Activated T-cell treated with anti-CD3 and anti-CD28 coated beads, Interleukin-2, amount 50 U/mL, for 72 hours (primary cell): ENCODE measurements around the gene MAIP1. TPM values are rescaled to one million over a fixed set of nuclear protein-coding genes. Genes with fewer than 3 reads are reported as not detected.

Experiments
- ATAC-seq, 2 donors: fragments of 150-1000 bp; cut with Tn5 transposase; replicated peaks in 1 of 2; 2 replicates each; pipeline ENCODE4 v1.10.0; 2021; ENCODE audit warnings: moderate library complexity in 2 of 2, mild to moderate bottlenecking in 1 of 2
- DNase-seq, 2 donors: peaks; one replicate each; pipeline ENCODE4 v3.0.0; 2021 to 2022; ENCODE audit warnings: mixed read lengths in 1 of 2
- H3K27ac Mint-ChIP-seq: one replicate; pipeline ENCODE4 v1.8.0; 2022; ENCODE audit warnings: mild to moderate bottlenecking, moderate library complexity, mixed read lengths
- H3K27me3 Mint-ChIP-seq: one replicate; pipeline ENCODE4 v1.8.0; 2022; ENCODE audit warnings: low read depth, mixed read lengths
- H3K36me3 Mint-ChIP-seq, 2 donors: one replicate each; pipeline ENCODE4 v1.8.0; 2022; ENCODE audit warnings: mixed read lengths in 2 of 2, mild to moderate bottlenecking in 1 of 2; ENCODE audit not compliant: insufficient read depth in 2 of 2
- H3K4me1 Mint-ChIP-seq: one replicate; pipeline ENCODE4 v1.8.0; 2022; ENCODE audit warnings: low read depth, mixed read lengths
- H3K4me3 Mint-ChIP-seq, 2 donors: one replicate each; pipeline ENCODE4 v1.8.0; 2022; ENCODE audit warnings: mild to moderate bottlenecking in 2 of 2, mixed read lengths in 2 of 2, moderate library complexity in 2 of 2
- H3K9me3 Mint-ChIP-seq, 2 donors: one replicate each; pipeline ENCODE4 v1.8.0; 2022; ENCODE audit warnings: mixed read lengths in 2 of 2
- total RNA-seq, 2 donors: library from RNA; stranded (reverse); gene quantifications; one replicate each; pipeline ENCODE4 v1.2.3, GENCODE V29; 2022

MAIP1 gene
- total RNA-seq, 2 donors from 2014 or later = 30.4 to 34.6 TPM

DNA sequence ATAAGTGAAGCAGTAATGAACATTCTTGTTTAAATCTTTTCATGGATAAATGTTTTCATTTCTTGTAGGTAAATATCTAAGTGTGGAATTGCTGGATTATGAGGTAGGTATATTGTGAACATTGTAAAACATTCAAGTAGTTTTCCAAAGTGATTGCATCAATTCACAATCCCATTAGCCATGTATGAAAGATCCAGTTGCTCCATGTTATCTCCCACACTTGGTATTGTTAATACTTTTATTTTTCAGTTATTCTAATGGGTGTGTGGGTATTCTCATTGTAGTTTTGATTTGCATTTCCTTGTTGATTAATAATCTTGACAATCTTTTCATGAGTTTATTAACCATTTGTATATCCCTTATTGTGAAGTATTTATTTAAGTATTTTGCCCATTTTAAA is 50.3 kb downstream of the MAIP1 start:
- Mint-ChIP-seq H3K27ac (no peak overlapping the region), H3K27me3 (peaks cover 4% of the 10 kb centered on the region), H3K4me3 (no peak overlapping the region), H3K36me3 (no peaks in the 10 kb centered on the region), H3K4me1 (no peaks in the 10 kb centered on the region), H3K9me3 (peaks cover 1 to 2% of the 10 kb centered on the region in 2 donors)
- no peak for DNase-seq
- ATAC-seq = no peak

GRCh38 chr2:200007306-200007705 is 51.9 kb downstream of the MAIP1 start:
- H3K9me3 Mint-ChIP-seq = peaks cover 1 to 2% of the 10 kb centered on the region in 2 donors
- no peaks in the 10 kb centered on the region for H3K36me3 Mint-ChIP-seq
- no peak overlapping the region for H3K27ac Mint-ChIP-seq
- DNase-seq (no peak), ATAC-seq (no peak)
- no peaks in the 10 kb centered on the region for H3K4me1 Mint-ChIP-seq
- no peak overlapping the region for H3K4me3 Mint-ChIP-seq
- peaks cover 4% of the 10 kb centered on the region for H3K27me3 Mint-ChIP-seq

GRCh38 chr2:200012401-200012800 is 57.0 kb downstream of the MAIP1 start:
- H3K27ac Mint-ChIP-seq = no peak overlapping the region

More at GRCh38 chr2:200012401-200012800, 57.0 kb downstream of the MAIP1 start:
- Mint-ChIP-seq H3K9me3 (no peaks in the 10 kb centered on the region), H3K4me3 (no peak overlapping the region), H3K27me3 (no peaks in the 10 kb centered on the region), H3K4me1 (no peaks in the 10 kb centered on the region), H3K36me3 (peaks cover 0 to 3% of the 10 kb centered on the region in 2 donors)
- ATAC-seq (no peak), DNase-seq (no peak)

Other genes starting within 250 kb of the MAIP1 start
- 1 to 10 TPM; 1.3 to 2.2 TPM for gene FTCDNL1, start 104.4 kb upstream of the MAIP1 start, total RNA-seq
- 10 to 100 TPM; 16.3 to 19.1 TPM for gene C2orf69, start 44.3 kb upstream of the MAIP1 start, total RNA-seq
- 10 to 100 TPM; 13.3 to 14.7 TPM for gene TYW5, start 91 bp upstream of the MAIP1 start, total RNA-seq